ENCODE measurements around the gene MPRIP.
"Not testable (repeated sequence)": the region's sequence is repeated elsewhere in the genome, so short reads cannot be mapped to it uniquely, and the experiment has no call there.

Gene MPRIP

GRCh38 chr17:17172001-17172939 is 130.0 kb downstream of the MPRIP start:
- no peak for DNase-seq

GRCh38 chr17:17172990-17173389 is 130.7 kb downstream of the MPRIP start:
- no peak for DNase-seq

DNA sequence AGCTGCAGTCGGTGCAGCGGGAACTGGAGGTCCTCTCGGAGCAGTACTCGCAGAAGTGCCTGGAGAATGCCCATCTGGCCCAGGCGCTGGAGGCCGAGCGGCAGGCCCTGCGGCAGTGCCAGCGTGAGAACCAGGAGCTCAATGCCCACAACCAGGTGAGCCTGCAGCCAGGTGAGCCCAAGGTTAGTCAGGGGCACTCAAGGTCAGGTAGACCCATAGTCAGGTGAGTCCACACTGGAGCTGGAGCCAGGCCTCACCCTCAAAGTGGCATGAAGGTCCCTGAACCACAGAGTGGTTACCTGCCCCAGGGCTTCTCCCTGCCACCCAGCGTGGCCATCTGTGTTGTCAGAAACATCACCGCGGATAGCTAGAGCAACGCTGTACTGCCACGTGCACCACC is 131.7 kb downstream of the MPRIP start:
- no peak for DNase-seq

- no peak for DNase-seq
These were observed 133.1 kb downstream of the MPRIP start for GRCh38 chr17:17175340-17175739.

GRCh38 chr17:17175917-17176316 is 133.7 kb downstream of the MPRIP start:
- DNase-seq, result no peak

- no peak for DNase-seq
These were observed 134.1 kb downstream of the MPRIP start for GRCh38 chr17:17176341-17176740.

- no peak for DNase-seq
These were observed 134.9 kb downstream of the MPRIP start for GRCh38 chr17:17177176-17177575.

DNA sequence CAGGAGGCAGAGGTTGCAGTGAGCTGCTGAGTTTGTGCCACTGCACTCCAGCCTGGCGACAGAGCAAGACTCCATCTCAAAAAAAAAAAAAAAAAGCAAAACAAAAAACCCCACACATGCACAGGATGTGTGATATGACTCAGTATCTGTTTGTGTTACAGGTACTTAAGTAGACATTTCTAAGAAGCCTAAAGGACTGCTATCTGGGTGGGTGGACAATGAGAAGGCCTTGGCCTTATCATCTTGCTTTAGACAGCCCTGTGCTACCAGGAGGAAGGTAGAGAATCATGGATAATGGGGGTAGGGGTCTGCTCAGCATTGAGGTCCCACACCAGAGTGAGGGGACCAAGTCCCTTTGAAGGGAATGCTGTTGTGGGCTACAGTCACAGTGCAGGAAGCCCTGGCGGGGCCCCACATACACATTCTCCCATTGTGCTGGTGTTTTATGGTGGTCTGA is 137.1 kb downstream of the MPRIP start:
- no peak for DNase-seq

DNA sequence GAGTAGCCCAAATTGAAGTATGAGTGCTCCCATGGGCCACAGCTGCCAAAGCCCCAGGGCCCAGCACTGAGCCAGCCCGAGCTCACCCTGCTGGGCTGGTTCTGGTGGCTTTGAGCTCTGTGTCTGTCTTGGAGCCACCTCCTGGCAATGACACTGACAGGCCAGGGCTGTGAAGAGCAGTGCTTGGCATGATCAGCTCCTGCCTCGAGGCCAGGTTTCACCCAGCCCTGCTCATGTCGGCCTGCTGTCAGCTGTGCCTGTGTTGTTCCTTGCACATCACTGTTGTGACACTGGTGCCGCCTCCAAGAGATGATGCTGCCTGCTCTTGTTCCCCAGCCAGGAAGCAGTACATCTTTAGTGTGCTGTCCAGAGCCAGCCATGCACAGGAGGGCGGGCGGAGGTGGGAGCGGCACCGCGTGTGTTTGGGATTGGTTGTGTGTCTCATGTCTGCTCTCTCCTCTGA is 137.9 kb downstream of the MPRIP start:
- no peak for DNase-seq

DNA sequence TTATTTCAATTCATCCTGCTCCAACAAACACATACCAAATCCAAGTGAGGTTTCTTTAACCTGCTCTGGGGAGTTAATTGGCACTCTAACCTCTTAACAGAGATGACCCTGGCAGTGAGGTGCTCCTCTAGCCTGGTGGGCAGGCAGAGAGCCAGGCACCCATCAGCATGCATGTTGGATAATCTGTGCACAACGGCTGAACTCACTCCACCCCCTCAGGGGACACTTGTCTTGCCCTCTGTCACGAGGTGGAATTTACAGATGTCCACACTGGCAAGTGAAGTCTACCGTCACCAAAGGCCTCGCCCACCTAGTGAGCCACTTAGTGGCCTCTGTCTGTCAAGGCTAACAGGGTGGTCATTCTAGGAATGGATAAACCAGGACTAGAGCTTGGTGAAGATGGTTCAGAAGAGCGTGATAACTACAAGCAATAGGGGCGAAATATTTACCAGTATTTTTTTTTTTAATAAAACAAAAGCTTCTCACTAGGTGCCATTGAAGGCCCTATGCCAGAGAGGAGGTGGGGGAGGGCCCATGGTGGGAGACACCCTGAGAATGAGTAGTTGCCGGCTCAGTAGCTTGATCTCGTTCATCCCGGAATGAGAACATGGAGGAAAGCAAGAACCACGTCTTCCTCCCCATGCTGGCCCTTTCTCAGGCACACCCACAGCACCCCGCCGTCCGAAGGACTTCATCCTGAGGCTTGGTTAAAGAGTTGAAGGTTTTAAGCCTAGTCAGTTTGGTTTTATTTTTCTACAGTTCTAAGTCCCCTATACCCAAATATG is 138.7 kb downstream of the MPRIP start:
- DNase-seq, result no peak

GRCh38 chr17:17181666-17182597 is 139.7 kb downstream of the MPRIP start:
- no peak for DNase-seq

DNA sequence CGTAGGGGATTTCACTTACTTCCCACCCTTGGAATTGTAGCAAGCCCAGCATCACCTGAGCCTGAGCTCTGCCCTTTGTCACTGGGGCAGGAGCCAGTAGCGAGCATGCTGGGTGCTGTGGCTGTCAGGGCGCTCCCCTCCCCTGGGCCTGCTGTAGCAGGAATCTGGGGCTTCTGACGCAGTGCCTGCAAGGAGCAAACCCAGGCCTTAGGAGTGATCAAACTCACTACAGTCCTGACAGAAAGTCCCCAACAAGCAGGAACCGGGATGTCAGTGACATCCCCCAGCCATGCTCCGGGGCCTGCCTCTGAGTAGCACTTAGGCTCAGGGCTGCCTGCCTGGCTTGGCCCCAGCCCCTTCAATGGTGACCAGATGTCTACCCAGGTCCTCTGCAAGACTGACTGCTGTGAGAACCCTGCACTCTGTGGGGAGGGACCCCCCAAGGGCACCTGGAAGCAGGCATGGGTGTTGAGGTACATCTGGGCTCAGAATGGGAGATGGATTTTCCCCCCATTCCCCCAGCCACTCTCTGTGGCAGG is 140.4 kb downstream of the MPRIP start:
- no peak for DNase-seq

DNA sequence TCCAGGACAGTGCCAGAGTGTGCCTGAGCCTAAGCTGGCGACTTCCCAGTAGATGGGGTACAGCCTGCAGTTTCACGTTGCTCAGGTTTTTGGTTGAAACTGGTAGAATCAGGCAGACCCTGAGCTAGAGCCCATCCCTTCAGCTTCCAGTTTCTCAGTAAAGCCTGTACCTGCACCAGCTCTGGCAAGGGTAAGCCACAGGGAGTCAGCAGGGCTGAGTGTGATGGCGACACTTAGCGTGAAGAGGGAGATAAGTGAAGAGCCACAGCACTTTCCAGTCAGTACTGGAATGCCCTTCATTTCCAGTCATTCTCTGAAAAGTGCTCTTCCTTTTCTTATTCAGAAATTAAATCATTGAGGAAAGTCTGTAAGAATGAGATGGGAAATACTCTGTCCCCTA is 141.5 kb downstream of the MPRIP start:
- no peak for DNase-seq

DNA sequence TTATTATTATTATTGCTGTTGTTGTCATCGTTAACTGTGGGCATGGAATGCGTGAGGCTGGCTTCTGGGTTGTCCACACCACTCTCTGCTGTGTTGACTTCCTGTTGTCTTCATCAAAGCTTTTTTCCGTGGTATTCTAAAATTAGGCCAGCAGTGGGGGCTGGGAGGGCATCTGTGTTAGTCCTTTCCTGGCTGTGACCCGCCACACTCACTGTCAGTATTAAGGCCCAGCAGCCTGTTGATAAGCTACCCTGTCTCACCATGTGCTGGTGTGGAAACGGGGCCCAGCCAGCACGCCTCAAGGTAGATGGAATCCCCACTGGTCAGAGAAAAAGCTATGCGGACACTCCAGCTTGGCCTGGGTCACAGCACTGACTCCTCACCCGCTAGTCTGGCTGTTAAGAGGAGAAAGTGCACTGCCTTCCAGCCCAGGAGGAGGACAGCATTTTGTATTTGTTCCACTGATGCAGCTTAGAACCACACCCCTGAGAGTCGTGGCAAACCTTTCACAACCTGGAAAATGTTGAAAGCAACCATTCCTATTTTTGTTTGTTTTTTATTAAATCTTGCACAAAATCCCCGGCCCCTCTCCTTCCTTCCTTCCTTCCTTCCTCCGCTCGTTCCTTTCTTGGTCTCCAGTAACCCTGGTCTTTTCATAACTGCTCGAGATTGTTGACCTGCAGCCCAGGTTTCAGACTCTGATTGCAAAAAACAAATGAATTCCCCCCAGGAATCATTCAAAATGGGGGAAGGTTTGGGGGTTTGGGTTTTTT is 142.9 kb downstream of the MPRIP start:
- not testable (repeated sequence) for DNase-seq

DNA sequence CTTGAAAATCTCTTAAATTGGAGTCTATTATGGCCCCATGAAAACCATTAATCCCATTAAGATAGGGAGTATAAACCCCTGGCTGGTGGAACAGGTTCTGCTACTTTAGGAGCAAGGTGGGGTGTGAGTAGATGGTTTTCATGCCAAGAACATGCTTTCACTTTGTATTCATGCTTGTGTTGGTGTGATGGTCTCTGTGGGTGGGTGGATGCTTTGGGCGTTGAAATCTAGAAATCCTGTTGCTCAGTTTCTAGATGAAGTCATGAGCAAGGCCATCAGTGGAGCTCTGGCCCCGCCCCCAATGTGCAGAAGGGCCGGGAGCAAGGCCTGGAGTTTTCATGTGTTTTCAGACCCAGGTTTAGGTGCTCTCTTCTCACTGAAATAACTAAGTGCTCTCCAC is 143.8 kb downstream of the MPRIP start:
- no peak for DNase-seq

GRCh38 chr17:17186551-17187505 is 144.6 kb downstream of the MPRIP start:
- DNase-seq, result no peak

DNA sequence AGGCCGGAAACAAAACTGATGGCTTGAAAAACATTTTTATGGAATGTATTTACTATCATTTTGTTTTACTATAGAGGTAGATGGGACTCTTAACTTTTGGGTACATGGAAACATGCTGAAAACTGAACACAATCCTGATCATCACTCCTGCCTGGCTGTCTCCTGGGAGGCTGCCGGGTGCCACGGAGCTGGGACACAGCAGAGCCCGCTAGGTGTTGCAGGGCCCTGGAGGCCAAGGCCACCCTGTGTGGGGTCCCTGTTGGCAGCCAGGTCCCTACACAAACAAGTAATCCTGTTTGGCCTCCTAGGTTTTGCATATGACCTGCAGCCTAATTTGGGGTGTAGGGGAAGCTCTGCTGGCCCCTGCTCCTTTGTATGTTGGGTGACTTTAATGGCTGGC is 146.3 kb downstream of the MPRIP start:
- no peak for DNase-seq

- no peak for DNase-seq
These were observed 147.3 kb downstream of the MPRIP start for GRCh38 chr17:17189559-17189958.

DNA sequence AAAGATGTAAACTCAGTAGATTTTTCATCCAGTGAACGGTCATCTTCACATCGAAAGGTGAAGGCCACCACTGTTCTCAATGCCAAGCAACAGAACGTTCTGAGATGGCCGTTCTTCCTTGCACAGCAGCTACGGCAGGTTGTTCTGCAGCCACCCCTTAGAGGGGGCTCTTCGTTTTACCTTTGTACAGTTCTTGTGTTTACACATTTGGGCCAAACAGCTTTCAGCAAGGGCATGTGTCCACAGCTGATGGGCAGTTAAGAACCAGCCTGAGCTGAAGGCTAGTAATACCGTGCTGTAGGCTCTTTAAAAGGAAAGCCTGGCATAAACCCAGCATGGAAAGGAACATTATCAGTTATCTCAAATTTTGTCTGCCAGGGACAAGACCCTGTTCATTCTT is 147.9 kb downstream of the MPRIP start:
- no peak for DNase-seq

- DNase-seq, result no peak
These were observed 149.1 kb downstream of the MPRIP start for GRCh38 chr17:17191346-17191792.
